DND-41 (cell line): ENCODE measurements around the gene MTMR4.
"Not testable (repeated sequence)": the region's sequence is repeated elsewhere in the genome, so short reads cannot be mapped to it uniquely, and the experiment has no call there.

Source experiments
- ATAC-seq: fragments of 200-7000 bp; cut with Tn5 transposase; 3 replicates; pipeline ENCODE4 v1.9.1; 2021; ENCODE audit warnings: low read depth; ENCODE audit not compliant: insufficient read depth
- DNase-seq: peaks from one replicate; pipeline ENCODE4 v3.0.0-alpha.2; 2020
- H2AFZ ChIP-seq: 2 replicates; pipeline ENCODE4 v1.6.0; 2012; ENCODE audit warnings: low read depth, low read length
- H3K27ac ChIP-seq: 2 replicates; pipeline ENCODE4 v1.5.1; 2012; ENCODE audit warnings: low read length, inconsistent platforms
- H3K27me3 ChIP-seq: fragments of 200-600 bp; sonication (generic); 2 replicates; pipeline ENCODE4 v1.6.0; 2012; ENCODE audit warnings: low read length, mild to moderate bottlenecking, inconsistent platforms; ENCODE audit not compliant: insufficient read depth, poor library complexity
- H3K36me3 ChIP-seq: 2 replicates; pipeline ENCODE4 v1.5.1; 2012; ENCODE audit warnings: low read length, inconsistent platforms; ENCODE audit not compliant: insufficient read depth
- H3K4me1 ChIP-seq: 2 replicates; pipeline ENCODE4 v1.5.1; 2012; ENCODE audit warnings: mild to moderate bottlenecking, low read length; ENCODE audit not compliant: insufficient read depth
- H3K4me2 ChIP-seq: 2 replicates; pipeline ENCODE4 v1.6.0; 2012; ENCODE audit warnings: mild to moderate bottlenecking, moderate library complexity, low read length, inconsistent platforms; ENCODE audit not compliant: insufficient read depth
- H3K4me3 ChIP-seq, 2 experiments: fragments of 200-600 bp in 1 of 2; shearing (Covaris generic) in 1 of 2; 2 replicates each; pipeline ENCODE4 v1.5.1; 2012 to 2016; ENCODE audit warnings: inconsistent platforms in 2 of 2, low read length in 2 of 2, mild to moderate bottlenecking in 2 of 2, low read depth in 1 of 2, moderate library complexity in 1 of 2
- H3K79me2 ChIP-seq: 2 replicates; pipeline ENCODE4 v1.6.0; 2012; ENCODE audit warnings: low read length, inconsistent platforms; ENCODE audit not compliant: insufficient read depth
- H3K9ac ChIP-seq: 2 replicates; pipeline ENCODE4 v1.6.0; 2012; ENCODE audit warnings: low read depth, mild to moderate bottlenecking, inconsistent platforms, low read length, moderate library complexity
- H3K9me3 ChIP-seq: 2 replicates; pipeline ENCODE4 v1.5.1; 2012; ENCODE audit warnings: low read length, moderate library complexity, mild to moderate bottlenecking, inconsistent platforms; ENCODE audit not compliant: insufficient read depth, severe bottlenecking
- H4K20me1 ChIP-seq: 2 replicates; pipeline ENCODE4 v1.6.0; 2012; ENCODE audit warnings: low read length; ENCODE audit not compliant: insufficient read depth
- EZH2 ChIP-seq: IDR thresholded peaks from 3 replicates; pipeline ENCODE4 v1.6.1; 2012; ENCODE audit warnings: borderline replicate concordance, low read depth, mild to moderate bottlenecking, moderate library complexity, low read length, inconsistent platforms; ENCODE audit not compliant: severe bottlenecking
- TF ChIP-seq, protein P1 (sequence below): IDR thresholded peaks from 2 replicates; pipeline ENCODE4 v1.5.1; 2012; ENCODE audit warnings: borderline replicate concordance, low read length, moderate library complexity, mild to moderate bottlenecking; ENCODE audit not compliant: poor library complexity, severe bottlenecking; ENCODE audit errors: extremely low read depth

MTMR4 gene

DNA sequence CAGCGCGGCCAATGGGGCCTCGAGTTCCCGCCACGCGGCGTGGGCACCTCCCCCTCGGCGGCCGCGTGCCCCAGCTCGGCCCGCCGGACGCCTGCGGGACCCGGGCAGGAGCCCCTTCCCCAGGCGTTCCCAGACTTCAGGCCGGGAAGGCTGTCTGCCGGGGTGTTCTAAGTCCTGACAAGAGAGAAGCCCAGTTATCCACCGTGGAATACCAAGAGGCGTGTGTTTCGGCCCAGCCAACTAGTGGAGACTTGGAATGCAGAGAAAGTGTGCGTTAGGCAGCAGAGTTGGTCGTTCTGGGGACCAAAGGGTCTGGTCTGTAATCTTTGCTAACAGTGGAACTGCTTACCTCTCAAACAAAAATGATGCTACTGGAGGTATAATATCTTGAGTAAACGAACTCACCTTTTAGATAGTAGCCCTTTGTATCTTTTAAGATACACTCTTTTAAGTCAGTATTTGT is 26.0 kb downstream of the MTMR4 start:
- ATAC-seq (no peak), DNase-seq (no peak)
- Histone ChIP-seq H2AFZ (no peak overlapping the region), H3K4me1 (no peaks in the 10 kb centered on the region), H3K4me2 (no peak overlapping the region), H3K9me3 (no peaks in the 10 kb centered on the region), H3K79me2 (no peaks in the 10 kb centered on the region), H3K36me3 (peaks cover 51% of the 10 kb centered on the region), H3K4me3 (no peak overlapping the region), H3K27ac (no peak overlapping the region), H3K9ac (no peak overlapping the region), H3K27me3 (no peaks in the 10 kb centered on the region), H4K20me1 (no peaks in the 10 kb centered on the region)
- TF ChIP-seq EZH2 = no peak
- TF ChIP-seq, protein P1, sequence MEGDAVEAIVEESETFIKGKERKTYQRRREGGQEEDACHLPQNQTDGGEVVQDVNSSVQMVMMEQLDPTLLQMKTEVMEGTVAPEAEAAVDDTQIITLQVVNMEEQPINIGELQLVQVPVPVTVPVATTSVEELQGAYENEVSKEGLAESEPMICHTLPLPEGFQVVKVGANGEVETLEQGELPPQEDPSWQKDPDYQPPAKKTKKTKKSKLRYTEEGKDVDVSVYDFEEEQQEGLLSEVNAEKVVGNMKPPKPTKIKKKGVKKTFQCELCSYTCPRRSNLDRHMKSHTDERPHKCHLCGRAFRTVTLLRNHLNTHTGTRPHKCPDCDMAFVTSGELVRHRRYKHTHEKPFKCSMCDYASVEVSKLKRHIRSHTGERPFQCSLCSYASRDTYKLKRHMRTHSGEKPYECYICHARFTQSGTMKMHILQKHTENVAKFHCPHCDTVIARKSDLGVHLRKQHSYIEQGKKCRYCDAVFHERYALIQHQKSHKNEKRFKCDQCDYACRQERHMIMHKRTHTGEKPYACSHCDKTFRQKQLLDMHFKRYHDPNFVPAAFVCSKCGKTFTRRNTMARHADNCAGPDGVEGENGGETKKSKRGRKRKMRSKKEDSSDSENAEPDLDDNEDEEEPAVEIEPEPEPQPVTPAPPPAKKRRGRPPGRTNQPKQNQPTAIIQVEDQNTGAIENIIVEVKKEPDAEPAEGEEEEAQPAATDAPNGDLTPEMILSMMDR = no peak

- H3K4me2 ChIP-seq = no peak within 1 kb of the TSS
- ATAC-seq = no peak
- H3K27ac ChIP-seq = no peak within 1 kb of the TSS
- no peaks in the 10 kb centered on the region for H3K27me3 ChIP-seq
- no peaks in the 10 kb centered on the region for H3K9me3 ChIP-seq
- no peaks in the 10 kb centered on the region for H3K79me2 ChIP-seq
- H3K4me1 ChIP-seq = no peaks in the 10 kb centered on the region
- TF ChIP-seq, protein P1 = no peak
- TF ChIP-seq EZH2 = no peak
- H4K20me1 ChIP-seq = no peaks in the 10 kb centered on the region
- no peak within 1 kb of the TSS for H3K9ac ChIP-seq
- H3K4me3 ChIP-seq = no peak within 1 kb of the TSS
- DNase-seq = no peak
- H3K36me3 ChIP-seq = peaks cover 44% of the 10 kb centered on the region
- no peak within 1 kb of the TSS for H2AFZ ChIP-seq
These were observed 26.6 kb downstream of the MTMR4 start, which contains the start of gene HSF5 for GRCh38 chr17:58487589-58488427. TSS of gene HSF5 (minus strand) at chr17:58488408. CDS start at chr17:58488274, 134 bp downstream.

DNA sequence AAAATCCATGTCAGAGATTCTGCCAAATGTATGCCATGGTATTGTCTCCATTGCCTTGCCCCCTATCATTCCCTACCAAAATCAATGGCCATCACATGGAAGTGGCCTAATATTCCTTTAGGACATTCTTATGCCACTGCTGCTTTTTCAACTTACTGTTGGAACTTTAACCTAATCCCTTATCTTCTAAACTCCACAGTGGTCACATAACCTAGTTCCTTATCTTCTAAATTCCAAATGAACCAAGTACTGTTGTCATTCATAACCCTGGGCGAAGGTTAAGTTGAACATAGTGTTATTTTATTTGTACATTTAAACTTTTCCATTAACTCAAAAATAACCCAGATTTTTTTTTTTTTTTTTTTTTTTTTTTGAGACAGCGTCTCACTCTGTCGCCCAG is 29.8 kb downstream of the MTMR4 start:
- Histone ChIP-seq H3K9ac (no peak overlapping the region), H4K20me1 (no peaks in the 10 kb centered on the region), H3K79me2 (no peaks in the 10 kb centered on the region), H3K9me3 (no peaks in the 10 kb centered on the region), H2AFZ (no peak overlapping the region), H3K4me2 (no peak overlapping the region), H3K27ac (no peak overlapping the region), H3K36me3 (peaks cover 13% of the 10 kb centered on the region), H3K27me3 (no peaks in the 10 kb centered on the region), H3K4me1 (no peaks in the 10 kb centered on the region), H3K4me3 (no peak overlapping the region)
- ATAC-seq (no peak), DNase-seq (no peak)
- no peak for TF ChIP-seq EZH2
- TF ChIP-seq, protein P1 = no peak

- H3K4me1 ChIP-seq, H4K20me1 ChIP-seq, H3K36me3 ChIP-seq, DNase-seq, H3K9me3 ChIP-seq, H3K79me2 ChIP-seq, H3K4me3 ChIP-seq, H3K27me3 ChIP-seq, ATAC-seq, H2AFZ ChIP-seq, H3K4me2 ChIP-seq, H3K9ac ChIP-seq, H3K27ac ChIP-seq: not testable (repeated sequence)
These were observed 32.6 kb downstream of the MTMR4 start for GRCh38 chr17:58481798-58482197.
